Activated CD4-positive, alpha-beta T cell treated with anti-CD3 and anti-CD28 coated beads, Interleukin-2, amount 50 U/mL, for 16 hours (primary cell): ENCODE results near the gene TCTA.

Experiments
- DNase-seq: peaks from one replicate; pipeline ENCODE4 v3.0.0-alpha.2; 2020

TCTA gene

GRCh38 chr3:49461443-49462171 lies 49.4 kb downstream of the TCTA start:
- DNase-seq, result no peak

- no peak for DNase-seq
Measured at GRCh38 chr3:49462222-49462621, 50.0 kb downstream of the TCTA start.

GRCh38 chr3:49465270-49466034 lies 53.2 kb downstream of the TCTA start:
- no peak for DNase-seq
